NT2/D1 (cell line): Measurements from ENCODE around the gene PDHX.

ENCODE experiments used
- SUZ12 ChIP-seq: IDR thresholded peaks from 2 replicates; pipeline ENCODE4 v1.6.1; 2011; ENCODE audit not compliant: insufficient read length, insufficient read depth; ENCODE audit errors: extremely low read depth
- YY1 ChIP-seq: IDR thresholded peaks from 2 replicates; pipeline ENCODE4 v1.6.1; 2011; ENCODE audit not compliant: insufficient read length, insufficient read depth

- TF ChIP-seq SUZ12, result no peak
- no peak for TF ChIP-seq YY1
Observed at GRCh38 chr11:34904421-34904955, 11.9 kb upstream of the PDHX start.
